Ectodermal cell (in vitro differentiated cells): Measurements from ENCODE around the gene CLINT1.

ENCODE experiments used
- H3K27ac ChIP-seq: 2 replicates; pipeline ENCODE4 v1.7.0; 2013; ENCODE audit warnings: mild to moderate bottlenecking, low read depth, low read length; ENCODE audit not compliant: insufficient read depth, poor library complexity, severe bottlenecking
- H3K27me3 ChIP-seq: 2 replicates; pipeline ENCODE4 v1.7.0; 2013; ENCODE audit warnings: mild to moderate bottlenecking, low read length; ENCODE audit not compliant: insufficient read depth, control insufficient read depth, poor library complexity, severe bottlenecking
- H3K36me3 ChIP-seq: one replicate; pipeline ENCODE4 v1.7.0; 2013; ENCODE audit warnings: low read length; ENCODE audit not compliant: control insufficient read depth, insufficient read depth
- H3K4me1 ChIP-seq: one replicate; pipeline ENCODE4 v1.7.0; 2013; ENCODE audit warnings: low read length; ENCODE audit not compliant: control insufficient read depth, insufficient read depth
- H3K4me3 ChIP-seq: 2 replicates; pipeline ENCODE4 v1.7.0; 2013; ENCODE audit warnings: low read depth, low read length, control low read depth; ENCODE audit not compliant: insufficient read depth
- H3K9me3 ChIP-seq: 2 replicates; pipeline ENCODE4 v1.7.0; 2013; ENCODE audit warnings: mild to moderate bottlenecking, low read length, moderate library complexity; ENCODE audit not compliant: control insufficient read depth
- WGBS, 2 experiments: methylation state at CpG; one replicate each; pipeline ENCODE4 v1.1.7; 2013; ENCODE audit warnings: missing lambda C conversion rate in 2 of 2; 5-methylcytosine and 5-hydroxymethylcytosine counted together

Gene CLINT1

DNA sequence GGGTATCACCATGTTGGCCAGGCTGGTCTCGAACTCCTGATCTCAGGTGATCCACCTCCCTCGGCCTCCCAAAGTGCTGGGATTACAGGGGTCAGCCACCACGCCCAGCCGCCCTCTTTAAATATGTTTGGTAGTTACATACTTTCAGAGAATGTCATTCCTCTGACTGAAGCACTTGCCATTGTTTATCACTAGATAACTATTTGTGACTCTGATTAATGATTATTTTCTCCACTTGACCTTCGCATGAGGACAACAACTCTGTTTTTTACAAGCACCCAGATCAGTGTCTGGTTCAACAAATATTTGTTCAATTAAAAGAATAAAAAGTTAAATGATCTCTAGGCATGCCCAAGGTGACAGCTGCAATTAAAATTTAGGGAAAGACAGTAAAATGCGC lies 56.2 kb downstream of the CLINT1 start:
- Histone ChIP-seq H3K27ac (no peak overlapping the region), H3K9me3 (no peaks in the 10 kb centered on the region), H3K4me1 (no peaks in the 10 kb centered on the region), H3K27me3 (no peaks in the 10 kb centered on the region), H3K4me3 (no peak overlapping the region), H3K36me3 (peaks cover 8% of the 10 kb centered on the region)
- WGBS, 2 experiments: 97 to 98% methylated on average over 6 of the region's 6 CpGs

DNA sequence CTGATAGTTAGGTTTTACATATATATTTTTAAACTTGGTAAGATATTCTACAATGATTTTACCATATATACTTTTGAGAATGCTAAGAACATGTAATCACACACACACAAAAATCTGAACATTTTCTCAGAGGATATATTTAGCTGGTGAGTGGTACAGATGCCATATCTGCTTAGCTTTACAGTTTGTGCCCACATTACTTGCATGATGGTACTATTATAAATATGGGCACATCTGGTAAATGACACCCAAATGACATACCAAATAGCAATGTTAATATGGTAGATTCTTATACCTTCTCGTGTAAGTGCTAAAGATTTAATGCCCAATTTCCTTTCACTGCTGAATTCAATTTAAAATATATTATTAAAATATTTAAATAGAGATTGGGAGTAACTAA lies 58.8 kb downstream of the CLINT1 start:
- Histone ChIP-seq H3K4me3 (no peak overlapping the region), H3K27ac (no peak overlapping the region), H3K9me3 (no peaks in the 10 kb centered on the region), H3K27me3 (no peaks in the 10 kb centered on the region), H3K4me1 (no peaks in the 10 kb centered on the region), H3K36me3 (peaks cover 2% of the 10 kb centered on the region)
- no CpG with 5 or more reads among the region's 1 CpG for WGBS, 2 experiments

DNA sequence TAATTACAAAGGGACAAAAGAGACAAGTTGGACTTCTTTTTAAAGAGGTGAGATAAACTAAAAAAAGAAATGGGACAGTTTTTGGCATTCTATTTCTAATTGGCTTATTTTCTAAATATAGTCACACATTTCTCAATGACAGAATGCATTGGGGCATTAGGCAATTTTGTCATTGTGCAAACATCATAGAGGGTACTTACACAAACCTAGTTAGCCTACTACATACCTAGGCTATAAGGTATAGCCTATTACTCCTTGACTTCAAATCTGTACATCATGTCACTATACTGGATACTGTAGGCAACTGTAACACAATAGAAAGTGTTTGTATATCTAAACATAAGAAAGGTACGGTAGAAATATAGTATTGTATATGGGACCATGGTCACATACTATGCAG lies 59.4 kb downstream of the CLINT1 start:
- H3K27ac ChIP-seq: no peak overlapping the region
- H3K4me3 ChIP-seq: no peak overlapping the region
- no peaks in the 10 kb centered on the region for H3K4me1 ChIP-seq
- WGBS, 2 experiments: 100% methylated on average over 1 of the region's 1 CpG; no CpG with 5 or more reads in 1 of the 2 experiments
- H3K36me3 ChIP-seq: no peaks in the 10 kb centered on the region
- H3K27me3 ChIP-seq: no peaks in the 10 kb centered on the region
- H3K9me3 ChIP-seq: no peaks in the 10 kb centered on the region

DNA sequence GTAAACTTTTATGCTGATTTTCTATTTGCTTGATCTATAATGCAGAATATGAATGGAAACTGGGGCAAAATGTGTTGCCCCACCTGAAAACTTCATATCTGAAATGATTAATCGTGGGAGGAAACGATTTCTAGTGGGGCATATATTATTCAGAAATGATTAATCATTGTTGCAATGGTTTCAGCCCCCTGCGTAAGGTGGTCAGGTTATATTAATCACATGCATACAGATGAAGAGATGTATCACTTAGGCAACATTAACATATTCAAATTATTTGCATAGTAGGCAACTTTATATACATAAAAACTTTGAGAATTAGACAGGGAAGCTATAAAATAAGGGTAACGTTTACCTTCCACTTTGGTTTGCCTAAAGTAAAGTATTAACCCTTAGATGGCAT lies 65.6 kb downstream of the CLINT1 start:
- WGBS, 2 experiments: 91 to 100% methylated on average over 3 of the region's 4 CpGs
- Histone ChIP-seq H3K36me3 (peaks cover 15% of the 10 kb centered on the region), H3K27me3 (no peaks in the 10 kb centered on the region)

DNA sequence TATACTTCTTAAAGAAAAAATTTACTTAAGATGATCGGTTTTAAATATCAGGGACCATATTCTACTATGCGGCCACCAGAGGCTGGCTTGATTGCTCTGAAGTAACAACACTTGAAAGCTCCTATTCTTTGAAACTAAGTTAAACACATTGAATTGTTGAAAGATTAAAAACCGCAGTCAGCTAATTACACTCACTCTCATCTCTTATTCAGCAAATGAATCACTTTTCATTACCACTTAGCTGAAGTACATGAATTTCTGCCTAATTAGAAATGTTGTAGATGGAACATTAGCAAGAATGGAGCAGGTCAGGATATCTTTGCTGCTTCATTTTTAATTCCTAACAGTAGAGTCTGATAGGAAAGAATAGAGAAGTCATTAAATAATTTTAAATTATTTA lies 73.1 kb downstream of the CLINT1 start:
- H3K36me3 ChIP-seq: peaks cover 14% of the 10 kb centered on the region
- WGBS, 2 experiments: 94 to 95% methylated on average over 3 of the region's 3 CpGs

More for the DNA sequence above, 65.6 kb downstream of the CLINT1 start:
- Histone ChIP-seq H3K27ac (no peak overlapping the region), H3K4me1 (no peaks in the 10 kb centered on the region), H3K9me3 (no peaks in the 10 kb centered on the region), H3K4me3 (no peak overlapping the region)

DNA sequence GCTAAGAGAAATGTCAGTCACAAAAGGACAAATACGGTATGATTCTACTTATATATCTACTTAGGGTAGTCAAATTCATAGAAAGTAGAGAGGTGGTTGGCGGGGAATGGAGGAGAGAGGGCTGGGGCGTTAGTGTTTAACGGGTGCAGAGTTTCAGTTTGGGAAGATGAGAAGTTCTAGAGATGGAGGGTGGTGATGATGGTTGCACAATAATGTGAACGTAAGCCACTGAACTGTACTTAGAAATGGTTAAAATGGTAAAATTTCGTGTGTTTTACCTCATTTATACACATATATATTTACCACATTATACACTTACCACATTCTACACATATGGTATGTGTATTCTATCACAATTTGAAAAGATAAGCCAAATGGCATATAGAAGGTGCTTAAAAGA lies 79.7 kb downstream of the CLINT1 start:
- H3K36me3 ChIP-seq: no peaks in the 10 kb centered on the region
- H3K27ac ChIP-seq: no peak overlapping the region
- no peaks in the 10 kb centered on the region for H3K27me3 ChIP-seq
- no peak overlapping the region for H3K4me3 ChIP-seq
- 95 to 99% methylated on average over 5 of the region's 6 CpGs for WGBS, 2 experiments
- H3K4me1 ChIP-seq: no peaks in the 10 kb centered on the region
- no peaks in the 10 kb centered on the region for H3K9me3 ChIP-seq

More for the DNA sequence above, 73.1 kb downstream of the CLINT1 start:
- H3K27ac ChIP-seq: no peak overlapping the region
- no peaks in the 10 kb centered on the region for H3K9me3 ChIP-seq
- H3K4me1 ChIP-seq: no peaks in the 10 kb centered on the region
- no peak overlapping the region for H3K4me3 ChIP-seq
- H3K27me3 ChIP-seq: no peaks in the 10 kb centered on the region

DNA sequence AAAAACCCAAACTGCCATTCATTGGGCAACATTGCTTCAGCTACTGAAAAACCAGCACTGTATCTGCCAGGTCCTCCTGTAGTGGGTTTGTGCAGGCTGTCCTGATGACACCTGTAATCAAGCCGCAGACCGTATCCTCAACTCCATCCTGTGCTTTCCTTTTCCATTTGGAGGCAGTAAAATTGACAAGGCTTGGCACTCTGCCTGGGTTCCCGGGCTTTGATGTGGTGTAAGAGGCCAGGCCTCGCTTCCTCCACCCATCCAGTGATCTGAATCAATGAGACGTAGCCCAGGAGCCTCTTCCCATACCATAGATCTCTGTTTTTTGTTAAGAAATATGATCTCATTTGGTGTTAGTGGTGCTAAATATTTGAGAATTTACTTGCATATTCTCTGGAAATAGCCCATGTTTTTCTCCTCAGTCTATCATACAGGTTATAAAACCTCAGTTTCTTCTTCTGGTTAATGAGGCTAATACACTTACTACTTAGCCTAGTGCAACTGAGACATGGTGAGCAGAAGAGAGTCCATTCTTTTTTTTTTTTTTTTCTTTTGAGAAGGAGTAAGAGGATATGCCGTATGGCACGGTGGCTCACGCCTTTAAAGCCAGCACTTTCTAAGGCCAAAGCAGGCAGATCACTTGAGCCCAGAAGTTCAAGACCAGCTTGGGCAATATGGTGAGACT lies 80.7 kb downstream of the CLINT1 start:
- H3K27ac ChIP-seq: no peak overlapping the region
- H3K36me3 ChIP-seq: no peaks in the 10 kb centered on the region
- H3K4me1 ChIP-seq: no peaks in the 10 kb centered on the region
- WGBS, 2 experiments: 91 to 92% methylated on average over 8 of the region's 8 CpGs
- no peak overlapping the region for H3K4me3 ChIP-seq
- H3K9me3 ChIP-seq: no peaks in the 10 kb centered on the region
- no peaks in the 10 kb centered on the region for H3K27me3 ChIP-seq

DNA sequence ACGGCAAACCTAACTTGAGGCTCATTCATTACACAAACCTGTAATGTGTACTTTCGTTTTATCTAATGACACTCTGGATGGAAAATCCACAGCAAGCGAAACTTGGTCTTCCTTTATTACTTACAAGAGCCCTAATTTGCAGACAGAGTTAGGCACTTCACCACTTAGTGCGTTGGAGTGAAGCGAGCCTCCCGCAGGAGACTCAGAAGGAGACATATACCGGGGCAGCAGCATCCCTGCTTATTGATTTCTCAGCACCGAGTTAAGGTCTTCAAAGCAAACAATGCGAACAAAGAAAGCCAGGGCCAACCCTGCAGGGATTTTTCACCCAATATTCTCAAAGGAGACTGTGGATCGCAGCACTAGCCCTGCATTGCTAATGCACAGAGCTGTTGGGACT lies 86.8 kb downstream of the CLINT1 start:
- 82% methylated on average over 10 of the region's 10 CpGs for WGBS, 2 experiments
- Histone ChIP-seq H3K4me1 (no peaks in the 10 kb centered on the region), H3K27ac (no peak overlapping the region), H3K4me3 (no peak overlapping the region), H3K9me3 (no peaks in the 10 kb centered on the region), H3K27me3 (no peaks in the 10 kb centered on the region), H3K36me3 (no peaks in the 10 kb centered on the region)

DNA sequence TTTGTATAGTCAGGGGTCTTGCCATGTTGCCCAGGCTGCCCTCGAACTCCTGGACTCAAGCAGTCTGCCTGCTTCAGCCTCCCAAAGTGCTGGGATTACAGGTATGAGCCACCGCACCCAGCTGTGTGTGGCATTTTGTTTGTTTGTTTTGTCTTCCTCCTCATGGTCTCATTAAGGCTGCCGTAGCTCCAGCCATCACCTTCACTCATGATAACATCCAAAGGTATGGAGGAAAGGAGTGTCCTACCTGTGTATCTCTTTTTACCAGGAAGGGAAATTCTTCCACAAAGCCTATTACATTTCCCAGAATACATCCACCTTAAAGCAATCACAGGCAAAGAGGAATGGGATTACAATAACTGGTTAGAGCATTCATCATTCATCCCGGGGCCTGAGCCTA lies 88.3 kb downstream of the CLINT1 start:
- H3K9me3 ChIP-seq: no peaks in the 10 kb centered on the region
- no peaks in the 10 kb centered on the region for H3K36me3 ChIP-seq
- no peak overlapping the region for H3K4me3 ChIP-seq
- WGBS, 2 experiments: 93 to 98% methylated on average over 3 to 4 of the region's 4 CpGs
- H3K27ac ChIP-seq: no peak overlapping the region
- H3K27me3 ChIP-seq: no peaks in the 10 kb centered on the region
- no peaks in the 10 kb centered on the region for H3K4me1 ChIP-seq

DNA sequence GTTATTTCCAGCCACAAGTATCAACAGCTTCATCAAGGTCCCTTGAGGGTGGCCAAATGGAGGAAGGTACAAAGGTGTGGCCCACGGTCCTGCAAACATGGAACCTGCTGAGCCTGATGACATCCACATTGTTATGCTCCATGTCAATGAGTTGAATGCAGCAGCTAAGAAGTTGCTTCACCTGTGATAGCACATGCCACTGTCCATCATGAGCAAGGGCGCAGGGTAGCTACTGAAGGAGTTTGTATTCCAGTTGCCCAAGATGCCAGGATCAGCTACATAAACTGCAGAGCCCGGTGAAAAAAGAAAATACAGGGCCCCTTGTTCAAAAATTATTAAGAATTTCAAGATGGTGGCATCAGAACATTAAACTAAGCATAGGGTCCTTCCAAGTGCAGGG lies 91.3 kb downstream of the CLINT1 start:
- no peaks in the 10 kb centered on the region for H3K9me3 ChIP-seq
- H3K4me1 ChIP-seq: no peaks in the 10 kb centered on the region
- H3K36me3 ChIP-seq: no peaks in the 10 kb centered on the region
- no peaks in the 10 kb centered on the region for H3K27me3 ChIP-seq
- no peak overlapping the region for H3K27ac ChIP-seq
- no peak overlapping the region for H3K4me3 ChIP-seq
- 95 to 96% methylated on average over 3 of the region's 3 CpGs for WGBS, 2 experiments

DNA sequence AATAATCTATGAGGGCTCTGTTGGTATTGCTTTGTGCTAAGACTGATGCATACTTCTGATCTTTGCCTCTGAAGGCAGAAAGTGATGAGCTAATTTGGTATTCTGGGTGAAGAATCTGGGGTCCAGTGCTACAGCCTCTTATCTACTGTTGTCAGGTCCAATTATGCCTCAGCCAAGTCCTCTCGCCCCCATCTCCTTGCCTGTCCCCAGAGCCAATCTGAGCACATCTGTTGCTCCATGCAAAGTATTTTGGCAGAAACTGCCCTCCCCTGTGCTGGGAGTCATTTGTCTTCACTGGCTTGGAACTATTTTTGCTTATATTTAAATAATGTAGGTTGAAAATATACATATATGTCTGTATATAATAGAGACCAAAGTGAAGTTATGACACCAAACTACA lies 92.0 kb downstream of the CLINT1 start:
- no peaks in the 10 kb centered on the region for H3K36me3 ChIP-seq
- H3K9me3 ChIP-seq: no peaks in the 10 kb centered on the region
- no peaks in the 10 kb centered on the region for H3K4me1 ChIP-seq
- WGBS, 2 experiments: 86 to 95% methylated on average over 1 of the region's 1 CpG
- no peaks in the 10 kb centered on the region for H3K27me3 ChIP-seq
- no peak overlapping the region for H3K4me3 ChIP-seq
- H3K27ac ChIP-seq: no peak overlapping the region
